ES-I3 (cell line): ENCODE results near the gene ADCY9.

Source experiments
- H3K36me3 ChIP-seq: 2 replicates; pipeline ENCODE4 v1.6.1; 2013; ENCODE audit warnings: mild to moderate bottlenecking, low read length, control low read depth, moderate library complexity; ENCODE audit not compliant: insufficient read depth
- H3K4me1 ChIP-seq: 2 replicates; pipeline ENCODE4 v1.6.1; 2013; ENCODE audit warnings: mild to moderate bottlenecking, control low read depth, low read length; ENCODE audit not compliant: insufficient read depth
- H3K9ac ChIP-seq: 2 replicates; pipeline ENCODE4 v1.6.1; 2013; ENCODE audit warnings: low read depth, mild to moderate bottlenecking, low read length, moderate library complexity
- H3K9me3 ChIP-seq: 2 replicates; pipeline ENCODE4 v1.6.1; 2013; ENCODE audit warnings: mild to moderate bottlenecking, low read length, moderate library complexity; ENCODE audit not compliant: control insufficient read depth, insufficient read depth

ADCY9 gene

DNA sequence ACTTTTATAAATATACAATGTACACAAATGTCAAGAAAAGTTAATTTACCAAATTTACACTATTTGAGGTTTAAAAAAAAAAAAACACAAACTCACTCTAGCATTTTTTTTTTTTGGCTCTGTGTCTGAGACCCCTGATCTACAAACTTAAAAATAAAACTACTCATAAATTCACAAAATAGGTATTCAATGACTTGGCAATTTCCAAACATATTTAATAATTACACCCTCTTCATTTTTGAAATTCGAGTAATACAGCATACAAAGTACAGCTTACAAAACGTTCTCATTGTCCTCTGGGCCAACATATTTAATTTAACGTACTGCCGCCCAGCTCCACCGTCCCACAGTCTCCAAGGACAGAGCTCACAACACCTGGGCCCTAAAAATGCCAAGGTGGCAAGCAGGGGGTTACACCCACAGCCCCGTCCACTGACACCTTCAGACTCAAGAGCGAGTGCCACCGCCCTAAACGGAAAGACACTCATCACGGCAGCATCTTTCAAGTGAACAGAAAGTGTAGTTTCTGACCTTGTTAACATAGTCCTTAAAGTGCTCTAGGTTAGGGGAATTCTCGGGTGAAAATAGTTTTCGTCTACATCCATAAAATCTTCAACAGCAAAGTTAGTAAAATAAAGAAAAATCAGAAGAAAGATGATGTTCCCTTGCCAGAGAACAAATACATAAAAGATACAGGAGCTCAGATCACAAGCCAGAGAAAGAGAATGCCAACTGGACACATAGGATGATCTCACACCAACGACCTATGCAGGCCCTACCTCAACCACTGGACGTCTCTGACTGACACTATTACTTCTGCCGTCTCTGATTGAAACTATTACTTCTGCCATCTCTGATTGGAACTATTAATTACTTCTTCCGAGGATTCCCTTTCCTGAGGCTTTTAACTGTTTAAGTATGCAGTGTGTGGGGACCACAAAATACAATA is 4.2 kb downstream of the ADCY9 start:
- no peak overlapping the region; the same call in 1 of the 2 replicates for H3K9ac ChIP-seq
- H3K36me3 ChIP-seq = no peaks in the 10 kb centered on the region

DNA sequence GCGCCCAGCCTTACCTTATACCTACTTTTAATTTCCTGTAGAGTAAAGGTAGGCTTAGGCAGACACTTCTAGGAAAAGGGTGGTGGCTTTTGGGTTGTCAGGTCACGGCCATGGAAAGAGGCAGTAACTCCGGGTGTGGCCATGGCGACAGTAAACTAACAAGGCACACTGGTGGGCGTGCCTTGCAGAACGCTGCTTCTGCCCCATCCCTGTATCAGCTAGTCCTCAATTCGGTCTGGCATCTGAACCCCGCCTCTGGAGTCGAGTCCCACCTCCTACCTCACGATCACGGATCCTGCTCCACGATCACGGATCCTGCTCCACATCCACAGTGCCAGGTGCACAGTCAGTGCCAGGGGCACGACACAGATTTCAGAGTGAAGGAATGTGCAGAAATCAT is 5.6 kb downstream of the ADCY9 start:
- Histone ChIP-seq H3K9me3 (no peaks in the 10 kb centered on the region), H3K4me1 (peaks cover 21% of the 10 kb centered on the region), H3K9ac (no peak overlapping the region), H3K36me3 (no peaks in the 10 kb centered on the region; the same call in 1 of the 2 replicates)

More for the DNA sequence above, 4.2 kb downstream of the ADCY9 start:
- Histone ChIP-seq H3K9me3 (no peaks in the 10 kb centered on the region), H3K4me1 (peaks cover 21% of the 10 kb centered on the region)

DNA sequence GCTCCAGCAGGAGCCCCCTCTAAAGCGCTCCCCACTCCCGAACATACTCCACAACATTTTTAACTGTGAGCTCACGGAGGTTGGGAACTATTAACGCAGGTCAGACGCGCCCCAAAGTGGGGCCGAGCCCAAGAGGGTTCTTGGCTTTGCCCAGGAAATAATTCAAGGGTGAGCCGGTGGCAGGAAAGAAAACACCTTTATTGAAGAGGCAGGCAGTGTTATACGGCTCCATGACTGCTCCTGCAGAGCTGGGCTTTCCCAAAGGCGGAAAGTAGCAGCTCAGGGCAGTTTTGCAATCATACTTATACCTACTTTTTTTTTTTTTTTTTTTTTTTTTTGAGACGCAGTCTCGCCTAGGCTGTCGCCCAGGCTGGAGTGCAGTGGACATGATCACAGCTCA is 6.2 kb downstream of the ADCY9 start:
- Histone ChIP-seq H3K36me3 (no peaks in the 10 kb centered on the region; the same call in 1 of the 2 replicates), H3K9me3 (no peaks in the 10 kb centered on the region), H3K4me1 (peaks cover 21% of the 10 kb centered on the region), H3K9ac (no peak overlapping the region)

DNA sequence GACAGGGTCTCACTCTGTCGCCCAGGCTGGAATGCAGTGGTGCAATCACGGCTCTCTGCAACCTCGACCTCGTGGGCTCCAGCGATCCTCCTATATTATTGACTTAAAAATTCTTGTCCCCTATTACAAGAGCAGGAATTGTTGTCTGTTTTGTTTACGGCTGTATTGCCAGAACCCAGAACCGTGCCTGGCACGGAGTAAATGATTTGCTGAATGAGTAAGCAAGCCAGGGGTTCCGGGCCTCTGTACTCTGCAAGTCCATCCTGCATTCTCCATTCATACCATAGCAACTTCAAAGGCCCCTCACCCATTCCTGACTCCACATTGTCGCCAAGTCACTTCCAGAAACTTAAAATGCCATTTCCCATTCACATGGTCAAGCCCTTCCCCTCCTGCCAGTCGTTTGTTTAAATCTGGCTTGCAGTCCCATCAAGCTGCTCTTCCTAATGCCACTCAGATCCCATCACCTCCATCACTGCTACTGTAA is 6.9 kb downstream of the ADCY9 start:
- H3K9ac ChIP-seq = no peak overlapping the region
- peaks cover 21% of the 10 kb centered on the region for H3K4me1 ChIP-seq
- H3K9me3 ChIP-seq = no peaks in the 10 kb centered on the region
- no peaks in the 10 kb centered on the region; the same call in 1 of the 2 replicates for H3K36me3 ChIP-seq

DNA sequence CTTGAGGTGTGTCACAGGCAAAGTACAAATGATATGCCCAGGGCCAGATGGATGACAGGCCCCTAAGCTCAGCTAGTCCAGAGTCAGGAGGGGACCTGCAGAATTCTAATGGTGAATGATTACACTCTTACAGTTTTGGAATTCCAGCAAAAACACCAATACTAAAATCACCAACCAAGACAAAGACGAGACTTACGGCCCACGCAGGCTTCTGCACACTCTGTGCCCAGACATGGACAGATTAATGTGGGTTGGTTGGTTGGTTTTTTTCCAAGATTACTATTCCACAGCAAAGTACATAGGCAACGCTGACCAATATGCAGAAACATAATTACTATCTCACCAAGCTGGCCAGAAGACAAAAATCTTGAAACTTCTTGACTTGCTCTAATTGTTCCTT is 9.7 kb downstream of the ADCY9 start:
- no peaks in the 10 kb centered on the region; the same call in 1 of the 2 replicates for H3K36me3 ChIP-seq
- H3K4me1 ChIP-seq = peaks cover 13% of the 10 kb centered on the region
- no peak overlapping the region for H3K9ac ChIP-seq
- no peaks in the 10 kb centered on the region for H3K9me3 ChIP-seq

DNA sequence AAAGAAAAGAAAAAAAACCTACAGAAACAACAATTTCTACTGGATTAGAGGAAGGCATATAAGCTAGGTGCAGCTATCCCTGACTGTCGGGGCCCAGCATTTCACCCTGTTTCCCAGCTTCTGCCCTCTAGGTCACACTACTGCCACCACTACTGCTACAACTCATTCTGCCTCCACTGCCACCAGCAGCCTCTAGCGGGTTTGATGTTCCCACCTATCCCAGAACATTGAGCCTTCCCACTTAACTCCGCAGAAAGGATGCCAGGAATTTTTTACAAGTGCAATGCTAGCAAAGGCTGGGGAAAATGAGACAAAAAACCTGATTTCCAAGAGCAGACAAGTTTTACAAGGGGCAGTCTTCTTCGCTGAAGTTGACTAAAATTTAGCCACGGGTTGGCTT is 10.4 kb downstream of the ADCY9 start:
- Histone ChIP-seq H3K9ac (no peak overlapping the region), H3K4me1 (peaks cover 9% of the 10 kb centered on the region), H3K36me3 (no peaks in the 10 kb centered on the region; the same call in 1 of the 2 replicates), H3K9me3 (no peaks in the 10 kb centered on the region)

DNA sequence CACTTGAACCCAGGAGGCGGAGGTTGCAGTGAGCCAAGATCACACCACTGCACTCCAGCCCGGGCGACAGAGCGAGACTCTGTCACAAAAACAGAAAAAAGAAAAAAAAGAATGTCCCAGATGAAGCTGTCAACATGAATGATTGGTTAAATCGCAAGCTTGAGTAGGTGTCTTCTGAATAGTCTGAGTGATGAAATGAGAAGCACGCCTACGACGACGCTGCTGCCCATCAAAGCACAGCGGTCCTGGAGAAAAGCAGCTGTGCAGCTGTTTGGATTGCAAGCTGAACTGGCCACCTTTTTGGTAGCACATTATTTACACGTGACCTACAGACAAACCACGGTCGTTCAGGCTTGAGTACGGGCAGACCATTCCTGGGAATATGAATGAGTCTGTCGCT is 12.5 kb downstream of the ADCY9 start:
- Histone ChIP-seq H3K4me1 (no peaks in the 10 kb centered on the region), H3K9ac (no peak overlapping the region), H3K36me3 (no peaks in the 10 kb centered on the region; the same call in 1 of the 2 replicates), H3K9me3 (no peaks in the 10 kb centered on the region)

DNA sequence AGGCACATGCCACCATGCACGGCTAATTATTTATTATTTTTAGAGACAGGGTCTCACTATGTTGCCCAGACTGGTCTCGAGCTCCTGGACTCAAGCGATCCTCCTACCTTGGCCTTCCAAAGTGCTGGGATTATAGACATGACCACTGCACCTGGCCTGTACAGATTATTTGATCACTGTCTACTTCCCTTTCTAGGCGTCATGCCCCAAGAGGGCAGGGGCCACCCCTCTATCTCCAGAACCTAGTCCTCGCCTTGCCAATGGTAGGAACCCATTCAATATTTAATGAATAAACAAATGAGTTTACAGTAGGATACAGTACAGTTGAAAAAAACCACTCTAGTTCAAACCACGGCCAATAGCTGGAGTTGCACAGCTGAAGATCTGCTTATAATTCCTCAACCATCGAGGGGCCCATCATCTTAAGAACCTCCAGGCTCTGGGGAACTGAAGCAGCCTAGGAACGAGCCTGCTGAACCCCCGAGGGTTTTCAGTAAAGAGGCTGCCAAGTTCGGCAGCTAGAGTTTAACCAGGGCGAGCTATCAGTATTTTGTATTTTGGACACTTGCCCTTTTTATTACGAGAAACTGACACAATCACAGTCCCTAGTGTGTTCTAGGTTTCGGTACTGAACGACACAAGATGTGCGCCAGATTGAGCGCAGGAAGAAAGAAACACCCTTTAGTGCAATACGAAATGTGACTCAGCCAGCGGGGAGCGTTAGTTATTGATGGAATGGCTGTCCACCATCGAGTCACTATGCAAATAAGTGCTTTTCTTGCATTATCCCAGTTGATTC is 14.6 kb downstream of the ADCY9 start:
- no peaks in the 10 kb centered on the region; the same call in 1 of the 2 replicates for H3K4me1 ChIP-seq
- no peaks in the 10 kb centered on the region; the same call in 1 of the 2 replicates for H3K36me3 ChIP-seq
- no peak overlapping the region for H3K9ac ChIP-seq
- H3K9me3 ChIP-seq = no peaks in the 10 kb centered on the region

DNA sequence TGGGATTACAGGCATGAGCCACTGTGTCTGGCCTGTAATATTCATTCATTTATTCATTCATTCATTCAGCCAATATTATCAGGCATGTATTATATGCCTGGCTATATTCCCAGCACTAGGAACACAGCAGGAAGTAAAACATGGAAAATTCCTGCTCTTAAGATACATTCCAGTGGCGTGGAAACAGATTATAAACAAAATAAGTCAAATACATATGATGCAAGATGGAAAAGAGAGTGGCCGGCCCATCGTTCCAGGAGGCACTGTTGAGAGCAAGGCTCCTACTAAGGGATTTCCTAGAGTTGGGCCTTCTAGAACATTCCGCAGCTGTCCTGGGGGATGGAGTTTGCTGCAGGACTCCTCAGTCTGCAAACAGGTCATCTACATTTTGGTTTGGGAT is 17.7 kb downstream of the ADCY9 start:
- Histone ChIP-seq H3K9ac (no peak overlapping the region), H3K36me3 (no peaks in the 10 kb centered on the region), H3K9me3 (no peaks in the 10 kb centered on the region), H3K4me1 (peaks cover 6% of the 10 kb centered on the region)

DNA sequence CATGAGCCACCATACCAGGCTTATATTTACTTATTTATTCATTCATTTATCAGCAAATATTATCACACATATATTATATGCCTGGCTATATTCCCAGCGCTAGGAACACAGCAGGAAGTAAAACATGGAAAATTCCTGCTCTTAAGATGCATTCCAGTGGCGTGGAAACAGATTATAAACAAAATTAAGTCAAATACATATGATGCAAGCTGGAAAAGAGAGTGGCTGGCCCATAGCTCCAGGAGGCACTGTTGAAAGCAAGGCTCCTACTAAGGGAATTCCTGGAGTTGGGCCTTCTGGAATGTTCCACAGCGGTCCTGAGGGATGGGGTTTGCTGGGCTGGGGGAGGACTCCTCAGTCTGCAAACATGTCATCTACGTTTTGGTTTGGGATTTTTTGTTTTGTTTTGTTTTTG is 18.4 kb downstream of the ADCY9 start:
- H3K4me1 ChIP-seq = peaks cover 6% of the 10 kb centered on the region
- no peak overlapping the region for H3K9ac ChIP-seq

DNA sequence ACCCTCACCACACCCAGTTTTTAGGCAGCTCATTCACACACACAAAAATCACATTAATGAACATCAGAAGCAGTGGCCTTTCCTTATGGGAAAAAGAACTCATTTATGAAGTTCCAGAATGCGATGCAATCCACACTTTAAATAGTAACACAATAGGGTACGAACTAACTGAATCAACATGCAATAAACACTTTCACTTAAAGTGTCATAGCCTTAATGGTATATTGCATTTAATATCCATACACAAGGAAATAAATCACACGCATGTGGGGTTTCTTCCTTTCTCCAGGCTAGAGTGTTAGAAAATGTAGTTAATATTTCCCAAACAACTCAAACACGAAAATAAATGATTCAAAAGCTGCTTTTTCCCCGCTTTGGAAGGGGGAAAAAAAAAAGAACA is 19.7 kb downstream of the ADCY9 start:
- no peaks in the 10 kb centered on the region for H3K36me3 ChIP-seq

More for the DNA sequence above, 18.4 kb downstream of the ADCY9 start:
- no peaks in the 10 kb centered on the region for H3K9me3 ChIP-seq
- no peaks in the 10 kb centered on the region for H3K36me3 ChIP-seq

DNA sequence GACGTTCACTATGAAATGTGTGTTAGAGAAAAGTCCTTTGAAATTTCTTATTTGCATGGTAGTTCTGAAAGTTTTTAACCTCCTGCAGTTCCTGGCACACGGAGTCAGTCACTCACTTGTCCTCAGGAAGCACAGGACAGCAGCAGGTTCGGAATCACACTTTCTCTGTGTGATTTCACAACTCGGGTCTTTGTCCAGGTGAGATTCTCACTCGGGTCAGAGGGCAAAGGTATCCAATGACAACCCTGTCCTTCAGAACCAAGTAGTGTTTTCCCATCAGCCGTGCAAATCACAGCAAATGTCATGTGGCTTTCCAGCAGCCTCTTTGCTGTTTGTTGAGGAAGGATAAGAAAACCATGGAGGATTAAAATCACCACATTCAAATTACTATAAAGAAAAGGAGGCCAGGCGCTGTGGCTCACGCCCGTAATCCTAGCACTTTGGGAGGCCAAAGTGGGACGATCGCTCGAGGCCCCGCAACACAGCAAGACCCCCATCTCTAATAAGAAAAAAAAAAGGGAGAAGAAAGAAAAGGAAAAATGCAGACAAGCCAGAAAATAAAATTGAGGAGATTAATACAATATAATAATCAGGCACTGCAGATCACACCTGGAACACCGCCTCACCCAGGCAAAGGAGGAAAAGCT is 22.0 kb downstream of the ADCY9 start:
- H3K4me1 ChIP-seq = peaks cover 6% of the 10 kb centered on the region
- H3K36me3 ChIP-seq = no peaks in the 10 kb centered on the region
- no peaks in the 10 kb centered on the region for H3K9me3 ChIP-seq
- H3K9ac ChIP-seq = no peak overlapping the region

More for the DNA sequence above, 19.7 kb downstream of the ADCY9 start:
- no peak overlapping the region for H3K9ac ChIP-seq
- no peaks in the 10 kb centered on the region for H3K9me3 ChIP-seq
- H3K4me1 ChIP-seq = peaks cover 6% of the 10 kb centered on the region

DNA sequence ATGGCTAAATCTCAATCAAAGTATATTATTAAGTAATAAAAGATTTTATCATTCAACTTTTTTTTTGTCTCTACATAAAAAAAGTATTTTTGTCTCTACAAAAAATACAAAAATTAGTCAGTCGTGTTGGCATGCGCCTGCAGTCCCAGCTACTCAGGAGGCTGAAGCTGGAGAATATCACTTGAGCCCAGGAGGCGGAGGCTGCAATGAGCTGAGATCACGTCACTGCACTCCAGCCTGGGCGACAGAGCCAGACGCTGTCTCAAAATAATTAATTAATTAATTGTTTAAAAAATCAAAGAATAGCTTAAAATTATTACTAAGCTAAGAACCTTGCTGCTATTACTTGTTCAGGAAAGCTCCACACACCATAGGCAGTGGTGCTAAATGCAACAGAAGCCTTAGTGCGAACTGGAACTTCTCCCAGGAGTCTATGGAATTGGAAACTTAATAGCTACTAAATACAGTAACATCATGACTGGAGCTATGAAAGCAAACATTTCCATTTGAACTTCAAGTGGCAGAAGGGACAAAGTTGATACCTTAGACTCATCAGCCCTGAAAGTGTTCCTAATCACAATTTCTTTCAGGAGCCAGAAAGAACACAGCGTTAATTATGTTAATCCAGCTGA is 22.6 kb downstream of the ADCY9 start:
- Histone ChIP-seq H3K36me3 (no peaks in the 10 kb centered on the region), H3K9ac (no peak overlapping the region), H3K4me1 (peaks cover 6% of the 10 kb centered on the region), H3K9me3 (no peaks in the 10 kb centered on the region)
